Measurements from ENCODE around the gene PCNX1. TPM values are rescaled to one million over a fixed set of nuclear protein-coding genes. Genes with fewer than 3 reads are reported as not detected.

PCNX1 gene
- total and polyA plus RNA-seq, 9 of the 15 experiments (the other 6 are each of a cell fraction or from before 2014, with no cell fraction given): 0.30 to 4.5 (median 2.3) TPM

DNA sequence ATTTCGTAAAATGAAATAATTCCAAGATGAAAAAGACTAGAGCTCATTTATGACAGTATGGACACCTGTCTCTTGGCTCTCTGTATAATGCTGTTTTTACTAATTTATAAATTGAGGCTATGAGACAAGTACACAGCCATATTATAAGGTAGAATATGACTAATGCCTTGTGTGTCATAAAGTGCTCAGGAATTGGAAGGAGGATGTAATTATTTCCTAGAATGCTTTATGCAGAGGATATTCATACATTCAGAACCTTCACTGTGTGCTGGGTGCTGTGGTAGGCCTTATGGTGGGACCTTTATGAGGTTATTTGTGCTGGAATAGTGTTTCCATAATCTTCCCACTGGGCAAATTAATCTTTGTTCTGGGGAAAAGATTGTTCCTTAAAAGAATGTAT, 13.3 kb downstream of the PCNX1 start:
- Histone ChIP-seq H3K36me3 (ENCODE audit: control insufficient read depth, insufficient read depth, low read length) (no peaks in the 10 kb centered on the region), H4K20me1 (replicated peaks; ENCODE audit: control insufficient read depth, insufficient read depth, low read length) (no peaks in the 10 kb centered on the region), H3K4me2 (ENCODE audit: insufficient read depth, low read length) (no peak overlapping the region), H3K4me3 (no peak overlapping the region), H3K9me3 (replicated peaks; ENCODE audit: control insufficient read depth, insufficient read depth, low read depth, low read length) (no peaks in the 10 kb centered on the region), H3K9me1 (ENCODE audit: control insufficient read depth, insufficient read depth, low read length) (no peaks in the 10 kb centered on the region), H2AFZ (ENCODE audit: low read depth, low read length) (no peak overlapping the region), H3K27me3 (ENCODE audit: control insufficient read depth in 2 of 2, insufficient read depth in 2 of 2, low read length in 2 of 2) (no peaks in the 10 kb centered on the region), H3K79me2 (ENCODE audit: control insufficient read depth, insufficient read depth, low read length) (no peaks in the 10 kb centered on the region), H3K4me1 (replicated peaks in 1 of 2; ENCODE audit: control insufficient read depth in 2 of 2, insufficient read depth in 2 of 2, low read length in 2 of 2) (no peaks in the 10 kb centered on the region), H3K9ac (ENCODE audit: insufficient read depth in 1 of 2, low read depth in 2 of 2, low read length in 2 of 2) (no peak overlapping the region), H3K27ac (ENCODE audit: extremely low read depth, low read depth, low read length) (no peak overlapping the region)
- POLR2A ChIA-PET: no interaction called here
- in situ Hi-C loops (cut with MboI): no loop called here
- ATAC-seq: no peak
- no TSS peak for BruUV-seq (replicated peaks)
- CTCF ChIA-PET (ENCODE audit: low intra/inter-chr PET ratio): no interaction called here
- TF ChIP-seq, protein P1, sequence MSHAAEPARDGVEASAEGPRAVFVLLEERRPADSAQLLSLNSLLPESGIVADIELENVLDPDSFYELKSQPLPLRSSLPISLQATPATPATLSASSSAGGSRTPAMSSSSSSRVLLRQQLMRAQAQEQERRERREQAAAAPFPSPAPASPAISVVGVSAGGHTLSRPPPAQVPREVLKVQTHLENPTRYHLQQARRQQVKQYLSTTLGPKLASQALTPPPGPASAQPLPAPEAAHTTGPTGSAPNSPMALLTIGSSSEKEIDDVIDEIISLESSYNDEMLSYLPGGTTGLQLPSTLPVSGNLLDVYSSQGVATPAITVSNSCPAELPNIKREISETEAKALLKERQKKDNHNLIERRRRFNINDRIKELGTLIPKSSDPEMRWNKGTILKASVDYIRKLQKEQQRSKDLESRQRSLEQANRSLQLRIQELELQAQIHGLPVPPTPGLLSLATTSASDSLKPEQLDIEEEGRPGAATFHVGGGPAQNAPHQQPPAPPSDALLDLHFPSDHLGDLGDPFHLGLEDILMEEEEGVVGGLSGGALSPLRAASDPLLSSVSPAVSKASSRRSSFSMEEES (CRISPR knock-in tag; IDR thresholded peaks at IDR 0.05): no peak
- no peak for TF ChIP-seq SIN3A (IDR thresholded peaks at IDR 0.05; ENCODE audit: borderline replicate concordance in 2 of 2, control insufficient read depth in 1 of 2, low read depth in 2 of 2, low read length in 2 of 2)
- no peak for FAIRE-seq
- intact Hi-C loops (cut with micrococcal nuclease): no loop called here
- 5% methylated on average over 1 of the region's 1 CpG for WGBS (ENCODE audit: insufficient coverage, low coverage, missing lambda C conversion rate)
- no peak for DNase-seq (ENCODE audit: extremely low read depth in 1 of 4, low spot score in 3 of 4)

DNA sequence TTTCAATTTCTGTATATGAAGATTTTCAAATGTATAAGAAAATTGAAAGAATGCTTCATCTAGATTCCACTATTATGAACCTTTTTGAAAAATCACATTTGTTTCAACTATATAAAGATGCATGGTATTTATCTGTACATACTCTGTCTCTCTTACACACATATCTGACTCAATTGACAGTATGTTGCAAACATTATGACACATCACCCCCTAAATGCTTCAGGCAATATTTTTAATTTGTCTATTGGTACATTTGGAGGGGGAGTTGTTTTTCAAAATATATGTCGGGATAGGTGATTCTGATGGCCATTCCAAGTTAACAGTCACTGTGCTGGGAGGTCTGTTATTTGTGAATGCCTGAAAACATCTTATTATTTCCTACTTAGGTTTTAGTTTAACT, 14.4 kb downstream of the PCNX1 start:
- Histone ChIP-seq H4K20me1 (replicated peaks; ENCODE audit: control insufficient read depth, insufficient read depth, low read length) (no peaks in the 10 kb centered on the region), H2AFZ (ENCODE audit: low read depth, low read length) (no peak overlapping the region), H3K27ac (ENCODE audit: extremely low read depth, low read depth, low read length) (no peak overlapping the region), H3K36me3 (ENCODE audit: control insufficient read depth, insufficient read depth, low read length) (no peaks in the 10 kb centered on the region), H3K4me2 (ENCODE audit: insufficient read depth, low read length) (no peak overlapping the region), H3K4me3 (no peak overlapping the region), H3K9me1 (ENCODE audit: control insufficient read depth, insufficient read depth, low read length) (no peaks in the 10 kb centered on the region), H3K79me2 (ENCODE audit: control insufficient read depth, insufficient read depth, low read length) (no peaks in the 10 kb centered on the region), H3K9ac (ENCODE audit: insufficient read depth in 1 of 2, low read depth in 2 of 2, low read length in 2 of 2) (no peak overlapping the region), H3K4me1 (replicated peaks in 1 of 2; ENCODE audit: control insufficient read depth in 2 of 2, insufficient read depth in 2 of 2, low read length in 2 of 2) (no peaks in the 10 kb centered on the region), H3K27me3 (ENCODE audit: control insufficient read depth in 2 of 2, insufficient read depth in 2 of 2, low read length in 2 of 2) (no peaks in the 10 kb centered on the region; a peak in 1 of 5 replicates), H3K9me3 (replicated peaks; ENCODE audit: control insufficient read depth, insufficient read depth, low read depth, low read length) (no peaks in the 10 kb centered on the region)
- in situ Hi-C loops (cut with MboI): no loop called here
- no peak for ATAC-seq
- intact Hi-C loops (cut with micrococcal nuclease): no loop called here
- 0% methylated on average over 1 of the region's 1 CpG for WGBS (ENCODE audit: insufficient coverage, low coverage, missing lambda C conversion rate)
- no TSS peak for BruUV-seq (replicated peaks)
- ChIA-PET POLR2A (no interaction called here), CTCF (ENCODE audit: low intra/inter-chr PET ratio) (no interaction called here)
- no peak for DNase-seq (ENCODE audit: extremely low read depth in 1 of 4, low spot score in 3 of 4)
- TF ChIP-seq PURB (CRISPR knock-in tag; IDR thresholded peaks at IDR 0.05; ENCODE audit: low read depth) (no peak), PCBP2 (IDR thresholded peaks at IDR 0.05; ENCODE audit: low read depth, low read length, poor library complexity, severe bottlenecking) (no peak), PTTG1 (tag; IDR thresholded peaks at IDR 0.05; ENCODE audit: low read depth) (no peak)
- FAIRE-seq: no peak
